H7 (cell line): Measurements from ENCODE around the gene ACOT8. TPM values are rescaled to one million over a fixed set of nuclear protein-coding genes. Genes with fewer than 3 reads are reported as not detected.
"Not testable (repeated sequence)": the region's sequence is repeated elsewhere in the genome, so short reads cannot be mapped to it uniquely, and the experiment has no call there.

Source experiments
- DNase-seq: peaks from one replicate; pipeline ENCODE4 v3.0.0; 2012
- H3K27me3 ChIP-seq: 2 replicates; pipeline ENCODE4 v1.6.0; 2011; ENCODE audit warnings: mild to moderate bottlenecking, low read length; ENCODE audit not compliant: control insufficient read depth, insufficient read depth
- H3K36me3 ChIP-seq: replicated peaks from 2 replicates; pipeline ENCODE4 v1.5.1; 2011; ENCODE audit warnings: low read length; ENCODE audit not compliant: control insufficient read depth, insufficient read depth
- H3K4me3 ChIP-seq: 2 replicates; pipeline ENCODE4 v1.5.1; 2011; ENCODE audit warnings: low read depth, mild to moderate bottlenecking, control low read depth, low read length, moderate library complexity; ENCODE audit not compliant: insufficient read depth
- total RNA-seq: library from RNA; depleted of rRNA; stranded (reverse); fragments of >200 nt; shearing (Covaris generic); gene quantifications from 2 replicates; pipeline ENCODE4 v1.2.3, GENCODE V29; 2014; rRNA removed

Gene ACOT8
- total RNA-seq = 57.1 and 59.7 TPM in 2 replicates

GRCh38 chr20:45857114-45857881, at the start of gene ACOT8, which contains the start of gene ZSWIM3:
Gene ACOT8, minus strand, starts transcription at chr20:45857392. Its CDS starts 77 bp downstream, at chr20:45857315.
Gene ZSWIM3, plus strand, starts transcription at chr20:45857614. Its CDS starts 212 bp downstream, at chr20:45857826.
- H3K36me3 ChIP-seq = no peaks in the 10 kb centered on the region
- H3K27me3 ChIP-seq = no peaks in the 10 kb centered on the region
- H3K4me3 ChIP-seq = peak within 1 kb of the TSS; percentile 84
- peak; percentile 100 for DNase-seq

- peaks cover 37% of the 10 kb centered on the region for H3K36me3 ChIP-seq
- H3K27me3 ChIP-seq = no peaks in the 10 kb centered on the region
- no peak overlapping the region for H3K4me3 ChIP-seq
- DNase-seq = no peak
Measured at GRCh38 chr20:45905505-45906079, 48.4 kb upstream of the ACOT8 start.

- DNase-seq = peak; percentile 43
- no peak overlapping the region for H3K4me3 ChIP-seq
- peaks cover 39% of the 10 kb centered on the region for H3K36me3 ChIP-seq
- no peaks in the 10 kb centered on the region for H3K27me3 ChIP-seq
Measured at GRCh38 chr20:45904583-45905504, 47.7 kb upstream of the ACOT8 start.

GRCh38 chr20:45902199-45902701, 45.1 kb upstream of the ACOT8 start:
- Histone ChIP-seq H3K36me3 (peaks cover 41% of the 10 kb centered on the region), H3K27me3 (no peaks in the 10 kb centered on the region), H3K4me3 (no peak overlapping the region)
- DNase-seq = peak; percentile 35

GRCh38 chr20:45901332-45901731, 44.1 kb upstream of the ACOT8 start:
- not testable (repeated sequence) for DNase-seq, H3K4me3 ChIP-seq, H3K27me3 ChIP-seq
- H3K36me3 ChIP-seq = peaks cover 44% of the 10 kb centered on the region

- H3K27me3 ChIP-seq = no peaks in the 10 kb centered on the region
- no peak overlapping the region for H3K4me3 ChIP-seq
- no peak for DNase-seq
- H3K36me3 ChIP-seq = peaks cover 33% of the 10 kb centered on the region
Measured at GRCh38 chr20:45899046-45899835, 42.0 kb upstream of the ACOT8 start.

GRCh38 chr20:45898285-45898684, 41.1 kb upstream of the ACOT8 start:
- Histone ChIP-seq H3K36me3 (peaks cover 33% of the 10 kb centered on the region), H3K4me3 (no peak overlapping the region), H3K27me3 (no peaks in the 10 kb centered on the region)
- no peak for DNase-seq

GRCh38 chr20:45897692-45898091, 40.5 kb upstream of the ACOT8 start:
- DNase-seq = no peak
- H3K36me3 ChIP-seq = peaks cover 33% of the 10 kb centered on the region
- H3K27me3 ChIP-seq = no peaks in the 10 kb centered on the region
- no peak overlapping the region for H3K4me3 ChIP-seq

- peaks cover 34% of the 10 kb centered on the region for H3K36me3 ChIP-seq
- no peak for DNase-seq
- H3K27me3 ChIP-seq = no peaks in the 10 kb centered on the region
- H3K4me3 ChIP-seq = no peak overlapping the region
Measured at GRCh38 chr20:45897289-45897688, 40.1 kb upstream of the ACOT8 start.

GRCh38 chr20:45896641-45897161, 39.5 kb upstream of the ACOT8 start:
- peaks cover 30% of the 10 kb centered on the region for H3K36me3 ChIP-seq

GRCh38 chr20:45894797-45895196, 37.6 kb upstream of the ACOT8 start:
- H3K4me3 ChIP-seq = no peak overlapping the region
- H3K27me3 ChIP-seq = no peaks in the 10 kb centered on the region; the same call in 1 of the 2 replicates
- DNase-seq = no peak
- peaks cover 21% of the 10 kb centered on the region for H3K36me3 ChIP-seq

More at GRCh38 chr20:45896641-45897161, 39.5 kb upstream of the ACOT8 start:
- no peaks in the 10 kb centered on the region for H3K27me3 ChIP-seq
- no peak overlapping the region for H3K4me3 ChIP-seq
- no peak for DNase-seq

- H3K4me3 ChIP-seq = no peak overlapping the region
- no peak for DNase-seq
- H3K36me3 ChIP-seq = peaks cover 16% of the 10 kb centered on the region
- H3K27me3 ChIP-seq = no peaks in the 10 kb centered on the region; the same call in 1 of the 2 replicates
Measured at GRCh38 chr20:45893831-45894230, 36.6 kb upstream of the ACOT8 start.

- Histone ChIP-seq H3K27me3 (no peaks in the 10 kb centered on the region; the same call in 1 of the 2 replicates), H3K36me3 (peaks cover 11% of the 10 kb centered on the region), H3K4me3 (no peak overlapping the region)
- DNase-seq = no peak
Measured at GRCh38 chr20:45892828-45893500, 35.8 kb upstream of the ACOT8 start.
